ENCODE results near the gene THSD4. TPM values are rescaled to one million over a fixed set of nuclear protein-coding genes. Genes with fewer than 3 reads are reported as not detected.

THSD4 gene
- total and polyA plus RNA-seq, 2 of the 4 experiments (the other 2 are of a cell fraction) = 25.5 to 31.1 TPM

- no peak for TF ChIP-seq CEBPB (IDR thresholded peaks at IDR 0.05; ENCODE audit: low read depth, low read length)
Observed at GRCh38 chr15:71515375-71516186, 400.3 kb downstream of the THSD4 start (continued).

- in situ Hi-C loops (cut with MboI; ENCODE audit: low sequenced_read_pairs) = no loop called here
- no peaks in the 10 kb centered on the region; the same call in 1 of the 2 replicates for H3K9me1 ChIP-seq (ENCODE audit: insufficient read depth, low read length)
- TF ChIP-seq BHLHE40 (IDR thresholded peaks at IDR 0.05; ENCODE audit: low read depth, low read length) = no peak
- peak; percentile 84 for TF ChIP-seq MAFK (IDR thresholded peaks at IDR 0.05; ENCODE audit: low read depth, low read length)
- dilution Hi-C loops (cut with HindIII; ENCODE audit: low sequenced_read_pairs, unreplicated experiment) = no loop called here
- H3K14ac ChIP-seq (replicated peaks; ENCODE audit: low read depth, low read length) = no peak overlapping the region
- no peak overlapping the region for H4K5ac ChIP-seq (ENCODE audit: low read depth, low read length)
- ChIA-PET CTCF (no interaction called here), POLR2A (ENCODE audit: unreplicated experiment) (no interaction called here)
- H3K56ac ChIP-seq (ENCODE audit: extremely low read depth, insufficient read depth, low read length) = no peak overlapping the region
- DNase-seq (no peak), ATAC-seq (ENCODE audit: low read depth) (no peak)
- no peak overlapping the region for H3K18ac ChIP-seq (ENCODE audit: low read depth, low read length)
- H3K23ac ChIP-seq (ENCODE audit: low read depth, low read length) = no peak overlapping the region
- H3K27ac ChIP-seq (ENCODE audit: insufficient read depth, low read length) = no peak overlapping the region
- no peak overlapping the region for H3K4me2 ChIP-seq (ENCODE audit: low read depth, low read length)
- BruUV-seq (replicated peaks) = no TSS peak
- H4K8ac ChIP-seq (ENCODE audit: low read depth in 2 of 2, low read length in 2 of 2) = no peak overlapping the region
- H2AK9ac ChIP-seq (replicated peaks; ENCODE audit: low read depth, low read length, poor library complexity) = no peak overlapping the region
- no peak overlapping the region for H3K4me3 ChIP-seq (ENCODE audit: insufficient read depth, low read depth, low read length)
- H3K27me3 ChIP-seq (ENCODE audit: control insufficient read depth, insufficient read depth, low read length) = no peaks in the 10 kb centered on the region
- H4K20me1 ChIP-seq (ENCODE audit: insufficient read depth, low read length) = peaks cover 4% of the 10 kb centered on the region; the same call in 1 of the 2 replicates
- H3K4me1 ChIP-seq (ENCODE audit: control insufficient read depth, insufficient read depth, low read length) = no peaks in the 10 kb centered on the region
- peaks cover 3 to 5% of the 10 kb centered on the region in 2 experiments; a peak in 2 of 4 replicates for H3K79me1 ChIP-seq (ENCODE audit: low read depth in 1 of 2, low read length in 2 of 2)
- intact Hi-C loops (cut with micrococcal nuclease) = no loop called here
- H2BK120ac ChIP-seq (ENCODE audit: low read depth, low read length) = no peak overlapping the region
- no peaks in the 10 kb centered on the region for H3K9me3 ChIP-seq (ENCODE audit: control insufficient read depth, insufficient read depth, low read length)
- H3K36me3 ChIP-seq (ENCODE audit: control insufficient read depth, insufficient read depth, low read length) = no peaks in the 10 kb centered on the region
- no peak overlapping the region for H3K4ac ChIP-seq (ENCODE audit: low read depth, low read length)
- H3K9ac ChIP-seq (ENCODE audit: low read depth, low read length) = no peak overlapping the region
- H2BK15ac ChIP-seq (ENCODE audit: low read depth, low read length) = no peak overlapping the region
- H4K91ac ChIP-seq (ENCODE audit: insufficient read depth, low read depth, low read length) = no peak overlapping the region
- H2BK5ac ChIP-seq (ENCODE audit: low read depth, low read length, poor library complexity, severe bottlenecking) = no peak overlapping the region
- H2AFZ ChIP-seq (replicated peaks; ENCODE audit: low read length, poor library complexity) = no peak overlapping the region
- no peak overlapping the region for H2AK5ac ChIP-seq (ENCODE audit: low read depth, low read length)
- no peak overlapping the region for H2BK20ac ChIP-seq (ENCODE audit: low read depth, low read length)
Observed at GRCh38 chr15:71517751-71518150, 402.5 kb downstream of the THSD4 start.

Measured in IMR-90 (cell line).